Measurements from ENCODE around the gene APBA1.

GRCh38 chr9:69623276-69623675, 48.9 kb downstream of the APBA1 start:
- no peak for TF ChIP-seq CTCF (IDR thresholded peaks at IDR 0.05; ENCODE audit: low read depth, low read length, poor library complexity, severe bottlenecking)
- no peak for TF ChIP-seq EZH2phosphoT487 (IDR thresholded peaks at IDR 0.05; ENCODE audit: borderline replicate concordance, low read length)
